Colonic mucosa (tissue), 4 donors: ENCODE results near the gene LTN1. TPM values are rescaled to one million over a fixed set of nuclear protein-coding genes. Genes with fewer than 3 reads are reported as not detected.

Experiments
- DNase-seq: peaks from one replicate; pipeline ENCODE4 v3.0.0-alpha.2; 2020
- H3K27ac ChIP-seq: fragments of 200-600 bp; one replicate; pipeline ENCODE4 v1.8.0; 2021
- H3K27me3 ChIP-seq: fragments of 200-600 bp; one replicate; pipeline ENCODE4 v1.8.0; 2021
- H3K36me3 ChIP-seq: fragments of 200-600 bp; one replicate; pipeline ENCODE4 v1.8.0; 2021
- H3K4me1 ChIP-seq: fragments of 200-600 bp; one replicate; pipeline ENCODE4 v1.8.0; 2021; ENCODE audit warnings: mild to moderate bottlenecking
- H3K4me3 ChIP-seq: fragments of 200-600 bp; one replicate; pipeline ENCODE4 v1.8.0; 2021
- H3K9ac ChIP-seq, 2 donors: one replicate each; pipeline ENCODE4 v1.7.0; 2013; ENCODE audit warnings: control low read depth in 2 of 2, low read depth in 2 of 2, low read length in 2 of 2
- H3K9me3 ChIP-seq: fragments of 200-600 bp; one replicate; pipeline ENCODE4 v1.8.0; 2021
- CTCF ChIP-seq: fragments of 200-600 bp; IDR thresholded peaks from one replicate; pipeline ENCODE4 v1.8.0; 2022; ENCODE audit warnings: antibody characterized with exemption, mild to moderate bottlenecking
- intact Hi-C: fragments of 100-400 bp; cut with DNase I; formaldehyde crosslinking; loops from one replicate; pipeline ENCODE4 v1.14.1; 2022
- total RNA-seq, 2 donors: library from RNA; stranded (reverse); fragmentation: NEBNext Ultra II Directional in 1 of 2; extraction: Animal tissue kit (Norgen Biotek cat#: 25700) in 1 of 2; gene quantifications; one replicate each; pipeline ENCODE4 v1.2.1, GENCODE V29; 2021
- donor health status: healthy.
- donor health status: DM: no; HTN: no; CAD: no.
- donor health status: DM: no; HTN: no; CAD: no.

Gene LTN1
- total RNA-seq, 2 donors from 2014 or later = 21.1 to 33.2 TPM

DNA sequence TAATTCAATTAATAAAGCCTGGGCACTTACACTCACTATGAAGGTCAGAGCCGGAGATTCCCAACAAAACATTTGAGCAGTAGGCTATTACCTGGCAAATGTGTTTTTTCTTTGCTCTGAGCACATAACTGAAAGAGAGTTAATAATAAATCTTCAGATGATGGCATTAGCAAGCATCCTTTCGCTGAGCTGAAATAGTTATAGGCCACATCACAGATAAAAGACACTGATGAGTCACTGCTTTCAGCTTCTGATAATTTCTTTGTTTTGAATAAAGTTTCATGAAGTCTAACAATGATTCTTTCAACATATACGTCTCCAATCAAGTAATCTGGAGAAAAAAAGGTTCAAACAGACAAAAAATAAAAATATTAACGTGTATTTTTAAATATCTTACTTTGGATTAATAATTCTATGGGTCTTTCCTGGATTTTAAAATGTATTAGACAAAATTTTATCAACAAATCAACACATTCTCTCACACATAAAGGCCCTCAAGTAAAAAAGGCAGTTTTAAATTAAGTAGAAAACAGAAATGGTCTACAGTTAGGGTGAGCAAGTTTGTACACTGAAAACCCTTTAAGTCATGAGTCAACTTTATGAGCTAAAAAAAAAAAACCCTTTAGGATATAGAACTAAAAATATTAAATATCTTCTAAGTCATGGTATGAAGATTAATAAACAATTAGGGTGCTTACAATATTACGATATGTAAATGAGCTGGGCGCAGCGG lies 33.1 kb downstream of the LTN1 start:
- no peak overlapping the region for H3K27ac ChIP-seq
- H3K4me1 ChIP-seq = no peaks in the 10 kb centered on the region
- H3K36me3 ChIP-seq = no peaks in the 10 kb centered on the region
- H3K27me3 ChIP-seq = no peaks in the 10 kb centered on the region
- H3K9ac ChIP-seq = no peak overlapping the region
- H3K4me3 ChIP-seq = no peak overlapping the region
- DNase-seq = no peak
- intact Hi-C loops = no loop called here
- TF ChIP-seq CTCF = no peak
- no peaks in the 10 kb centered on the region for H3K9me3 ChIP-seq

GRCh38 chr21:28953247-28953646 lies 39.4 kb downstream of the LTN1 start:
- no peak for TF ChIP-seq CTCF
- H3K4me1 ChIP-seq = no peaks in the 10 kb centered on the region
- intact Hi-C loops = no loop called here
- no peaks in the 10 kb centered on the region for H3K9me3 ChIP-seq
- H3K9ac ChIP-seq = no peak overlapping the region
- no peaks in the 10 kb centered on the region for H3K27me3 ChIP-seq
- H3K36me3 ChIP-seq = no peaks in the 10 kb centered on the region
- no peak overlapping the region for H3K4me3 ChIP-seq
- no peak for DNase-seq
- H3K27ac ChIP-seq = no peak overlapping the region

DNA sequence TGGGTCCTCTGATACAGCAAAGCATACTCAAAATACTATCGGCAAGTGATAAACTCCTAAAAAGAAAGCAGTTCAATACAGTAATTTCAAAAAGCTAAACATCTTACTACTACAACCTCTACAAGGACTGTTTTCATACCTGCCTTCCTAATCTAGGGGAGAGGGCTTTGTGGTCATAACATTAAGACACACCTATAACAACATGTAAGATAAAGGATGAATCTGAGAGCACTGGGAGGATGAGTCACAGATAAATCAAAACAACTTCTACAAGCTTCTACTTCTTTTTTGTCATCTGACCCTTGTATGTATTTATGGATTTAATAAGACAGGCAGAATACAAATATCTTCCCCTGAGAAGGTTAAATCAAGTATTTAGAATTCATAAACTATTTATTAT lies 40.0 kb downstream of the LTN1 start:
- H3K4me3 ChIP-seq = no peak overlapping the region
- intact Hi-C loops = no loop called here
- no peak overlapping the region for H3K27ac ChIP-seq
- no peaks in the 10 kb centered on the region for H3K9me3 ChIP-seq
- H3K4me1 ChIP-seq = no peaks in the 10 kb centered on the region
- H3K36me3 ChIP-seq = no peaks in the 10 kb centered on the region
- no peaks in the 10 kb centered on the region for H3K27me3 ChIP-seq
- no peak overlapping the region for H3K9ac ChIP-seq
- DNase-seq = no peak
- TF ChIP-seq CTCF = no peak

DNA sequence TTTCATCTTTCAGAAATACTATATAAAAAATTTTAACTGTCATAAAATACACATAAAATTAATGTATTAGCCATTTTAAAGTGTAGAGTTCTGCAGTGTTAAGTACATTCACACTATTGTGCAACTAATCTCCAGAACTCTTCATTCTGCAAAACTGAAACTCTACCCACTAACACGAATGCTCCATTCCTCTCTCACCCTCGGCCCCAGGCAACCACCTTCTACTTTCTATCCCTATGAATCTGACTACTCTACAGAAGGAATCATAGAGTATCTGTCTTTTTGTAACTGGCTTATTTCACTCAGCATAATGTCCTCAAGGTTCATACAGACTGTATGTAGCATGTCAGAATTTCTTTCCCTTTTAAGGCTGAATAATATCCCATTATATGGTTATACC lies 43.4 kb downstream of the LTN1 start:
- Histone ChIP-seq H3K4me3 (no peak overlapping the region), H3K9me3 (no peaks in the 10 kb centered on the region), H3K4me1 (no peaks in the 10 kb centered on the region), H3K27ac (no peak overlapping the region), H3K9ac (no peak overlapping the region), H3K36me3 (no peaks in the 10 kb centered on the region), H3K27me3 (no peaks in the 10 kb centered on the region)
- DNase-seq = no peak
- no peak for TF ChIP-seq CTCF
- intact Hi-C loops = loop anchor here (10.0 kb wide), 1 partner anchor 205 kb away; no protein-coding TSS in a partner anchor

GRCh38 chr21:28944296-28944695 lies 48.4 kb downstream of the LTN1 start:
- no peaks in the 10 kb centered on the region for H3K4me1 ChIP-seq
- no peak for DNase-seq
- H3K9me3 ChIP-seq = no peaks in the 10 kb centered on the region
- TF ChIP-seq CTCF = no peak
- no peak overlapping the region for H3K4me3 ChIP-seq
- peaks cover 4% of the 10 kb centered on the region for H3K36me3 ChIP-seq
- no peak overlapping the region for H3K9ac ChIP-seq
- H3K27me3 ChIP-seq = no peaks in the 10 kb centered on the region
- intact Hi-C loops = loop anchor here (5.0 to 10.0 kb wide), 2 partner anchors 199 to 432 kb away; no protein-coding TSS in a partner anchor
- H3K27ac ChIP-seq = no peak overlapping the region
